Aorta (tissue), 5 donors: ENCODE measurements around the gene ATF7. TPM values are rescaled to one million over a fixed set of nuclear protein-coding genes. Genes with fewer than 3 reads are reported as not detected.
"Not testable (repeated sequence)": the region's sequence is repeated elsewhere in the genome, so short reads cannot be mapped to it uniquely, and the experiment has no call there.

Source experiments
- ATAC-seq: fragments of 200-7000 bp; cut with Tn5 transposase; one replicate; pipeline ENCODE4 v1.9.1; 2022; ENCODE audit warnings: moderate library complexity; ENCODE audit not compliant: low FRiP score
- DNase-seq, 2 donors: peaks; one replicate each; pipeline ENCODE4 v3.0.0-alpha.2; 2020
- H3K27ac ChIP-seq, 2 donors: one replicate each; pipeline ENCODE4 v1.5.1; 2013; ENCODE audit warnings: low read length in 2 of 2, mild to moderate bottlenecking in 2 of 2, moderate library complexity in 2 of 2, control low read depth in 1 of 2, inconsistent platforms in 1 of 2, low read depth in 1 of 2
- H3K27me3 ChIP-seq, 2 donors: one replicate each; pipeline ENCODE4 v1.6.1; 2013; ENCODE audit warnings: control low read depth in 1 of 2, low read length in 1 of 2, mild to moderate bottlenecking in 1 of 2, moderate library complexity in 1 of 2; ENCODE audit not compliant: insufficient read depth in 2 of 2, control insufficient read depth in 1 of 2
- H3K36me3 ChIP-seq, 2 donors: one replicate each; pipeline ENCODE4 v1.6.1; 2013; ENCODE audit warnings: control low read depth in 1 of 2, low read length in 1 of 2, mild to moderate bottlenecking in 1 of 2; ENCODE audit not compliant: insufficient read depth in 2 of 2, control insufficient read depth in 1 of 2
- H3K4me1 ChIP-seq, 2 donors: one replicate each; pipeline ENCODE4 v1.6.1; 2013; ENCODE audit warnings: low read length in 2 of 2, control low read depth in 1 of 2, mild to moderate bottlenecking in 1 of 2, moderate library complexity in 1 of 2; ENCODE audit not compliant: insufficient read depth in 2 of 2, control insufficient read depth in 1 of 2
- H3K4me3 ChIP-seq, 2 donors: one replicate each; pipeline ENCODE4 v1.5.1; 2013; ENCODE audit warnings: low read length in 2 of 2, control low read depth in 1 of 2, mild to moderate bottlenecking in 1 of 2
- H3K9me3 ChIP-seq: one replicate; pipeline ENCODE4 v1.6.1; 2013; ENCODE audit warnings: mild to moderate bottlenecking, low read length; ENCODE audit not compliant: control insufficient read depth
- WGBS, 2 donors: extraction: QIAGEN DNeasy Blood & Tissue Kit; methylation state at CpG; one replicate each; pipeline ENCODE4 v1.1.7; 2013; 5-methylcytosine and 5-hydroxymethylcytosine counted together
- intact Hi-C, 2 donors: fragments of 100-400 bp; cut with DNase I; formaldehyde crosslinking; loops; one replicate each; pipeline versions ENCODE4 v1.14.2 to v1.15.0; 2022
- polyA plus RNA-seq, 2 donors: library from polyadenylated mRNA; stranded (reverse); fragments of 200-250 nt; gene quantifications; one replicate each; pipeline ENCODE4 v1.2.3, GENCODE V29; 2013
- total RNA-seq, 2 donors: library from RNA; stranded (reverse); fragmentation: NEBNext Ultra II Directional; extraction: Animal tissue kit (Norgen Biotek cat#: 25700); gene quantifications; one replicate each; pipeline ENCODE4 v1.2.1, GENCODE V29; 2021
- donor health status: healthy with polysubstance abuse.
- donor health status: Bipolar disorder and iron deficiency.
- donor health status: DM: no; HTN: no; CAD: no.
- donor health status: DM: no; HTN: no; CAD: no.
- donor health status: DM: yes; HTN: yes; CAD: no.

ATF7 gene
- total and polyA plus RNA-seq, 4 donors, result 25.7 to 73.5 (median 49.0) TPM

DNA sequence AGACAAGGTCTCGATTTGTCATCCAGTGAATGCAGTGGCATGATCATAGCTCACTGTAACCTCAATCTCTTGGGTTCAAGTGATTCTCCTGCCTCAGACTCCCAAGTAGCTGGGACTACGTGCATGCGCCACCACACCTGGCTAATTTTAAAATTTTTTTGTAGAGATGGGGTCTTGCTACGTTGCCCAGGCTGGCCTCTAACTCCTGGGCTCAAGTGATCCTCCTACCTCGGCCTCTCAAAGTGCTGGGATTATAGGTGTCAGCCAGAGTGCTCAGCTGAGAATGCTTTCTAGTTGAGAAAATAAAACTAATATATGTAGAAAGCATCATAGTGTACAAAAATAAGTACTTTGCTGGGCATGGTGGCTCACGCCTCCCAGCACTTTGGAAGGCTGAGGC is 77.8 kb downstream of the ATF7 start:
- H3K4me1 ChIP-seq, DNase-seq, H3K4me3 ChIP-seq, H3K27me3 ChIP-seq, ATAC-seq, intact Hi-C loops, H3K9me3 ChIP-seq, H3K27ac ChIP-seq, H3K36me3 ChIP-seq: not testable (repeated sequence)
- WGBS, 2 donors, result 93 to 96% methylated on average over 6 of the region's 6 CpGs

DNA sequence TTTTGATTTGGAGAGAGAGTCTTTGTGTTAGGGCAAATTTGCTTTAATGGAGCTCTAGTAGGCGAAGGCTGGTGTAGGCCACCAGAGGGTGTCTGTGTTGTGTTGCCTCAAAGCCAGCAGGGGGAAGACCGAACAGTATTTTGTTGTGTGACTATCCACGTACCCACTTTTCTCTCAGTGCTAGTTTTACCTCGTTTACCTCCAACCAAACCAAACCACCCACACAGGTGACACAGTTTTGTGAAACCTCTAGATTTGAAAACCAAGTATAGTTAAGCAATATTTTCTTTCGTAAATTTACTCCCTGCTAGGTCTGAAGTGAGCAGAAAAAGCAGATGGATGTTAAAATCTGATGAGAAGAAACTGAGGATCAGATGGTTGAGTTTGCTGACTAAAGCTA is 82.6 kb downstream of the ATF7 start:
- Histone ChIP-seq H3K27ac (peak overlapping the region; percentile 16 to 88), H3K36me3 (peaks cover 0 to 4% of the 10 kb centered on the region in 2 donors), H3K27me3 (no peaks in the 10 kb centered on the region), H3K9me3 (no peaks in the 10 kb centered on the region), H3K4me1 (no peaks in the 10 kb centered on the region), H3K4me3 (no peak overlapping the region)
- DNase-seq, result peak in 1 of 2 donors; percentile 63
- peak; percentile 90 for ATAC-seq
- intact Hi-C loops, result loop anchor here (5.0 kb wide), 3 partner anchors 84 to 199 kb away; partner anchors contain the start of genes ATF7 (in 1 of the 2) and ATP5MC2 (in 1 of the 2)
- WGBS, 2 donors, result 13 to 15% methylated on average over 5 of the region's 5 CpGs

GRCh38 chr12:53539526-53539925 is 86.7 kb downstream of the ATF7 start:
- 95 to 97% methylated on average over 3 of the region's 3 CpGs for WGBS, 2 donors
- no peaks in the 10 kb centered on the region for H3K4me1 ChIP-seq
- H3K4me3 ChIP-seq, result no peak overlapping the region
- peaks cover 1 to 4% of the 10 kb centered on the region in 2 donors for H3K36me3 ChIP-seq
- H3K9me3 ChIP-seq, result no peaks in the 10 kb centered on the region
- DNase-seq (no peak), ATAC-seq (no peak)
- H3K27me3 ChIP-seq, result no peaks in the 10 kb centered on the region
- no peak overlapping the region for H3K27ac ChIP-seq
- intact Hi-C loops, result no loop called here

- peak; percentile 81 for ATAC-seq
- H3K9me3 ChIP-seq, result no peaks in the 10 kb centered on the region
- no peaks in the 10 kb centered on the region for H3K4me1 ChIP-seq
- no peak for DNase-seq
- no peaks in the 10 kb centered on the region for H3K27me3 ChIP-seq
- intact Hi-C loops, result no loop called here
- no peak overlapping the region for H3K4me3 ChIP-seq
- WGBS, 2 donors, result 11 to 13% methylated on average over 1 of the region's 1 CpG
- H3K27ac ChIP-seq, result peak overlapping the region in 1 of 2 donors; percentile 17
- peaks cover 1 to 4% of the 10 kb centered on the region in 2 donors for H3K36me3 ChIP-seq
Measured at GRCh38 chr12:53538209-53538689, 87.9 kb downstream of the ATF7 start.

GRCh38 chr12:53536962-53537361 is 89.2 kb downstream of the ATF7 start:
- Histone ChIP-seq H3K27ac (no peak overlapping the region), H3K9me3 (no peaks in the 10 kb centered on the region), H3K4me1 (no peaks in the 10 kb centered on the region), H3K27me3 (no peaks in the 10 kb centered on the region), H3K36me3 (peaks cover 4 to 5% of the 10 kb centered on the region in 2 donors), H3K4me3 (no peak overlapping the region)
- DNase-seq (no peak), ATAC-seq (no peak)
- 90 to 94% methylated on average over 3 of the region's 3 CpGs for WGBS, 2 donors
- intact Hi-C loops, result no loop called here

DNA sequence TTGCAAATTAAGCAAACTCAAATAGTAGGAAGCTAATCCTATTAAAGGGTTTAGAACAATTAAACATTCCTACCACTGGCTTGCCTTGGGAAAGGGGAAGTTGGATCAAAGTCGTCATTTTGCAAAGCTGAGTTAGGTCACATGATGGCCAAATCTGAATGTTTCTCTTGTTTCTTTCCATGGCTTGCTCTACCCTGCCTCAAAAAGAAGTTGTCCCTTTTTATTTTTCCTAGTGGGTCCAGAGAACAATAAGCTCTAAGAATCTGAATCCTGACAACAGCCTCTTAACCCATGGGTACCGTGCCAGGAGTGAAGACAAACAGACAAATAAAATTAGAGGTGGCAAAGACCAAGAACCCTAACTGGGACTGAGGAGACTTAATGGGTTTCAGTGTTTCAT is 92.7 kb downstream of the ATF7 start:
- intact Hi-C loops, result no loop called here
- WGBS, 2 donors, result 72 to 80% methylated on average over 2 of the region's 2 CpGs
- DNase-seq (no peak), ATAC-seq (no peak)
- no peaks in the 10 kb centered on the region for H3K4me1 ChIP-seq
- peaks cover 4 to 9% of the 10 kb centered on the region in 2 donors for H3K36me3 ChIP-seq
- H3K27me3 ChIP-seq, result no peaks in the 10 kb centered on the region
- no peak overlapping the region for H3K4me3 ChIP-seq
- no peaks in the 10 kb centered on the region for H3K9me3 ChIP-seq
- H3K27ac ChIP-seq, result no peak overlapping the region

GRCh38 chr12:53532524-53533445 is 93.4 kb downstream of the ATF7 start:
- DNase-seq, result no peak
- WGBS, 2 donors, result 92 to 93% methylated on average over 7 of the region's 7 CpGs
- Histone ChIP-seq H3K9me3 (no peaks in the 10 kb centered on the region), H3K36me3 (peaks cover 4 to 9% of the 10 kb centered on the region in 2 donors), H3K27ac (no peak overlapping the region), H3K4me3 (no peak overlapping the region), H3K27me3 (no peaks in the 10 kb centered on the region), H3K4me1 (no peaks in the 10 kb centered on the region)
- intact Hi-C loops, result no loop called here
- ATAC-seq, result no peak

DNA sequence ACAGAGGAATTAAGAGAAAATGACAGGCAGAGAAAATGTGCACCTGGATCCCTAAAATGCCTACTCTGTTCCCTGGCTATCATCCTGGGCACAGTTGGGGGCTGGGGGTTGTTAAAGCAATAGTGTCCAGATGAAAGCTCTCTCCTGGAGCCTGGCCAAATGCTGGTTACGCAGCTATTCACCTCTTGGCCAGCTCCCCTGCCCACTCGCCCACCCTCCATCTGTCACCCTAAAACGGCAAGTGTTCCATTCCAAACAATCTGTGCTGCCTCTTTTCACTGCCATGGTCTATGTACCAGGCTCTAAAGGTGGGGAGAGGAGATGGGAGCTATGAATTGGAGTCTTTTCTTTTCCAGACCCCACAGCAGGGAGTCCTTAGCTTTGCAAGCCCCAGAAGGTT is 94.2 kb downstream of the ATF7 start:
- Histone ChIP-seq H3K9me3 (no peaks in the 10 kb centered on the region), H3K4me1 (no peaks in the 10 kb centered on the region), H3K36me3 (peaks cover 4 to 9% of the 10 kb centered on the region in 2 donors), H3K4me3 (no peak overlapping the region), H3K27me3 (no peaks in the 10 kb centered on the region), H3K27ac (no peak overlapping the region)
- WGBS, 2 donors, result 9 to 19% methylated on average over 3 of the region's 3 CpGs
- DNase-seq, result no peak
- intact Hi-C loops, result no loop called here
- no peak for ATAC-seq

DNA sequence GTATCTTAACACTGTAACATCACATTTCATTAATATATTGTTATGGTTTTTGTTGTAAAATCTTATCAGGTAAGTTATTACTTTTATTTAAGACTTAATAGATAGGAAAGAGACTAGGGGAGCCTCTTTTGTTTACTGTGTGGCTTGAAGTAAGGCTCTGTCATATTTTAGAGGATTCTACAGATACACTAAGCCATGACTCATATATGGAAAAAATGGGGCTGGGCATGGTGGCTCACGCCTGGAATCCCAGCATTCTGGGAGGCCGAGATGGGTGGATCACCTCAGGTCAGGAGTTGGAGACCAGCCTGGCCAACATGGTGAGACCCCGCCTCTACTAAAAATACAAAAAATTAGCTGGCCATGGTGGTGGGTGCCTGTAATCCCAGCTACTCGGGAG is 95.3 kb downstream of the ATF7 start:
- ATAC-seq (no peak), DNase-seq (no peak)
- peaks cover 4 to 8% of the 10 kb centered on the region in 2 donors for H3K36me3 ChIP-seq
- H3K9me3 ChIP-seq, result no peaks in the 10 kb centered on the region
- intact Hi-C loops, result no loop called here
- 86 to 89% methylated on average over 4 of the region's 4 CpGs for WGBS, 2 donors
- H3K27ac ChIP-seq, result no peak overlapping the region
- H3K4me1 ChIP-seq, result no peaks in the 10 kb centered on the region
- no peak overlapping the region for H3K4me3 ChIP-seq
- no peaks in the 10 kb centered on the region for H3K27me3 ChIP-seq
